Adipose tissue (tissue), 3 donors: ENCODE results near the gene ST3GAL3. TPM values are rescaled to one million over a fixed set of nuclear protein-coding genes. Genes with fewer than 3 reads are reported as not detected.
A peak's percentile ranks its signal among the peaks of the same experiment; 100 is the strongest.

Source experiments
- H3K27ac ChIP-seq: one replicate; pipeline ENCODE4 v1.5.1; 2013; ENCODE audit warnings: low read depth, low read length
- WGBS, 3 donors: extraction: QIAGEN DNeasy Blood & Tissue Kit; methylation state at CpG; one replicate each; pipeline ENCODE4 v1.1.7; 2013; 5-methylcytosine and 5-hydroxymethylcytosine counted together
- polyA plus RNA-seq, 3 donors: library from polyadenylated mRNA; stranded (reverse); fragments of 200-250 nt; gene quantifications; one replicate each; pipeline ENCODE4 v1.2.3, GENCODE V29; 2013
- donor health status: healthy with polysubstance abuse.
- donor health status: Bipolar disorder and iron deficiency.
- donor health status: healthy.

Gene ST3GAL3
- polyA plus RNA-seq, 3 donors: 5.2 to 16.5 (median 15.2) TPM

- 0% methylated on average over 78 to 93 of the region's 93 CpGs for WGBS, 3 donors
- H3K27ac ChIP-seq: peak within 1 kb of the TSS; percentile 29
These were observed 267.3 kb downstream of the ST3GAL3 start, which contains the start of gene ATP6V0B for GRCh38 chr1:43974443-43975248. Gene ATP6V0B (plus strand): TSS chr1:43974960. CDS start chr1:43975041, 81 bp downstream.

- 1% methylated on average over 34 of the region's 34 CpGs for WGBS, 3 donors
- H3K27ac ChIP-seq: peak overlapping the region; percentile 29
These were observed 268.1 kb downstream of the ST3GAL3 start for GRCh38 chr1:43975249-43975961.

- 48 to 87% (median 83%) methylated on average over 4 of the region's 4 CpGs for WGBS, 3 donors
- H3K27ac ChIP-seq: no peak overlapping the region
These were observed 268.7 kb downstream of the ST3GAL3 start for GRCh38 chr1:43976045-43976444.

GRCh38 chr1:43976890-43977289 lies 269.6 kb downstream of the ST3GAL3 start:
- WGBS, 3 donors: 84 to 93% (median 91%) methylated on average over 8 of the region's 8 CpGs
- H3K27ac ChIP-seq: no peak overlapping the region

- no peak overlapping the region for H3K27ac ChIP-seq
- WGBS, 3 donors: 79 to 91% (median 82%) methylated on average over 9 of the region's 9 CpGs
These were observed 270.3 kb downstream of the ST3GAL3 start for GRCh38 chr1:43977376-43978263.

- 50 to 61% (median 55%) methylated on average over 5 of the region's 5 CpGs for WGBS, 3 donors
These were observed 270.9 kb downstream of the ST3GAL3 start for GRCh38 chr1:43978264-43978550.

GRCh38 chr1:43978551-43979260 lies 271.4 kb downstream of the ST3GAL3 start, which contains the start of gene B4GALT2:
Gene B4GALT2 (plus strand): TSS chr1:43979210. CDS start chr1:43981161, 1,951 bp downstream.
- H3K27ac ChIP-seq: no peak within 1 kb of the TSS
- WGBS, 3 donors: 6 to 8% (median 7%) methylated on average over 37 to 51 of the region's 54 CpGs

More at GRCh38 chr1:43978264-43978550, 270.9 kb downstream of the ST3GAL3 start:
- no peak overlapping the region for H3K27ac ChIP-seq

GRCh38 chr1:43979261-43979527 lies 271.9 kb downstream of the ST3GAL3 start:
- 0% methylated on average over 1 to 43 of the region's 45 CpGs for WGBS, 3 donors

GRCh38 chr1:43979528-43980254 lies 272.4 kb downstream of the ST3GAL3 start:
- no peak overlapping the region for H3K27ac ChIP-seq
- WGBS, 3 donors: 3 to 4% (median 4%) methylated on average over 31 to 44 of the region's 45 CpGs

More at GRCh38 chr1:43979261-43979527, 271.9 kb downstream of the ST3GAL3 start:
- H3K27ac ChIP-seq: no peak overlapping the region

GRCh38 chr1:43980255-43981134 lies 273.2 kb downstream of the ST3GAL3 start:
- no peak overlapping the region for H3K27ac ChIP-seq
- WGBS, 3 donors: 31 to 66% (median 57%) methylated on average over 13 of the region's 13 CpGs

Other genes with a start within 250 kb of the ST3GAL3 start
- 100 to 1,000 TPM in 1 of 3 donors, 10 to 100 TPM in 2; 44.3 to 213 (median 48.9) TPM for gene PTPRF, start 176.7 kb upstream of the ST3GAL3 start, polyA plus RNA-seq
- 10 to 100 TPM in 2 of 3 donors, 1 to 10 TPM in 1; 6.1 to 11.7 (median 10.9) TPM for gene KDM4A, start 57.4 kb upstream of the ST3GAL3 start, polyA plus RNA-seq
- gene ARTN, start 226.3 kb downstream of the ST3GAL3 start, polyA plus RNA-seq: 1 to 10 TPM in 1 of 3 donors, under 1 TPM in 2; 0.74 to 1.3 (median 0.90) TPM
- 10 to 100 TPM in 2 of 3 donors, 1 to 10 TPM in 1; 7.1 to 12.1 (median 10.7) TPM for gene IPO13, start 239.4 kb downstream of the ST3GAL3 start, polyA plus RNA-seq